ENCODE results near the gene ZFP3.
"Not testable (repeated sequence)": the region's sequence is repeated elsewhere in the genome, so short reads cannot be mapped to it uniquely, and the experiment has no call there.

ZFP3 gene

DNA sequence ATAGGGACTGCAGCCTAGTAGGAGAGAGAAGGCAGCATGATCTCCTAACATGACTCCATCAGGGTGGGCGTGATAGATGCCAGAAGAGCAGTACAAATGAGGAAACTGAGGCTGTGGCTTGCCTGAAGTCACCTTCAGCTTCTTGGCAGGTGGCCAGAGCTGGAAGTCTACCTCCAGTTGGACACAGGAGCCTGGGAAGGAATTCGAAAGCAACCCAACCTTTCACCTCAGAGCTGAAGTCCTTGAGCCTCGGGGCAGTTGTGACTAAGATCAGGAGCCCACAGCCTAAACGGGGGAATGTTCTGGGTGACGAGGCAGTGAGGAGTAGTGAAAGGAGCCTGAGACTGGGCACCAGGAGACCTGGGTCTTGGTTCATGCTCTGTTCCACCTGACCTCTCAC is 33.6 kb upstream of the ZFP3 start:
- no peaks in the 10 kb centered on the region for H3K27me3 ChIP-seq (ENCODE audit: insufficient read depth, low read length)
- no peaks in the 10 kb centered on the region for H3K36me3 ChIP-seq (ENCODE audit: insufficient read depth, low read length)
- no peak overlapping the region for H3K27ac ChIP-seq (ENCODE audit: low read depth, low read length)
- no peaks in the 10 kb centered on the region for H3K79me2 ChIP-seq (ENCODE audit: control insufficient read depth, insufficient read depth, low read length, unreplicated experiment)
- no peak overlapping the region for H3K4me3 ChIP-seq (ENCODE audit: low read depth, low read length)
- no peak overlapping the region for H2AFZ ChIP-seq (ENCODE audit: low read length, unreplicated experiment)
- no peaks in the 10 kb centered on the region for H3K4me1 ChIP-seq (ENCODE audit: control insufficient read depth, insufficient read depth, low read length, unreplicated experiment)

DNA sequence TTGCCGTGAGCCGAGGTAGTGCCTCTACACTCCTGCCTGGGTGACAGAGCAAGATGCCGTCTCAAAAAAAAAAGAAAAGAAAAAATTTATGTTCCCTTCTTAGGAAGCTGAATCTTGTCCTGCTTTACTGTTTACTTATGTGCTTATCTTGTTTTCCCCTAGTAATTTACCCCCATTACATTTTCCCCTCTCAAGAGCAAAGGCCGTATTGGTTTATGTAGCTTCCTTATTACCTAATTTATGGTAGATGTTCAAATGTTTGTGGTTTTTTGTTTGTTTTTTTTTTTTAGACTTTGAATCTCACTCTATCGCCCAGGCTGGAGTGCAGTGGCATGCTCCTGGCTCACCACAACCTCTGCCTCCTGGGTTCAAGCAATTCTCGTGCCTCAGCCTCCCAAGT is 32.8 kb upstream of the ZFP3 start:
- H3K4me1 ChIP-seq (ENCODE audit: control insufficient read depth, insufficient read depth, low read length, unreplicated experiment) = no peaks in the 10 kb centered on the region
- no peaks in the 10 kb centered on the region for H3K79me2 ChIP-seq (ENCODE audit: control insufficient read depth, insufficient read depth, low read length, unreplicated experiment)
- H3K27me3 ChIP-seq (ENCODE audit: insufficient read depth, low read length) = no peaks in the 10 kb centered on the region
- no peak overlapping the region for H2AFZ ChIP-seq (ENCODE audit: low read length, unreplicated experiment)
- H3K36me3 ChIP-seq (ENCODE audit: insufficient read depth, low read length) = no peaks in the 10 kb centered on the region
- no peak overlapping the region for H3K27ac ChIP-seq (ENCODE audit: low read depth, low read length)
- H3K4me3 ChIP-seq (ENCODE audit: low read depth, low read length) = no peak overlapping the region

DNA sequence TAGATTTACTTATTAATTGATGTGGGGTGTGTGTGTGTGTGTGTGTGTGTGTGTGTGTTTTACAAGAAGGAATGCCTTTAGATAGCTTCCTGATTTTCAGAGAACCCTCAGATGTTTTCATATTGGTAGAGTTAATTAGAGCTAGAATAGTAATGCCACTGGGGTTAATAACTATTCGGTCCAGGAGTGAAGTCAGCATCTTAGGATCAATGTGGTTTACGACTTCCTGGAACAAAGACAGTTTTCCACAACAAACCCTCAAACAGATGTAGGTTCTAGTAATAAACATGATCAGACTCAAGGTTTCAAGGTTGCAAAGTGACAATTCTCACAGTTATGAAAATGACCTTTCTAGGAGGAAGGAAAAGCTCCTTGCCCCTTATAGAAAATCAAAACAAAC is 30.8 kb upstream of the ZFP3 start:
- H3K27ac ChIP-seq (ENCODE audit: low read depth, low read length) = no peak overlapping the region
- no peak overlapping the region for H2AFZ ChIP-seq (ENCODE audit: low read length, unreplicated experiment)
- no peaks in the 10 kb centered on the region for H3K27me3 ChIP-seq (ENCODE audit: insufficient read depth, low read length)
- no peak overlapping the region for H3K4me3 ChIP-seq (ENCODE audit: low read depth, low read length)
- H3K79me2 ChIP-seq (ENCODE audit: control insufficient read depth, insufficient read depth, low read length, unreplicated experiment) = no peaks in the 10 kb centered on the region
- no peaks in the 10 kb centered on the region for H3K36me3 ChIP-seq (ENCODE audit: insufficient read depth, low read length)
- no peaks in the 10 kb centered on the region for H3K4me1 ChIP-seq (ENCODE audit: control insufficient read depth, insufficient read depth, low read length, unreplicated experiment)

- Histone ChIP-seq H3K27ac (ENCODE audit: low read depth, low read length) (no peak overlapping the region), H3K36me3 (ENCODE audit: insufficient read depth, low read length) (no peaks in the 10 kb centered on the region), H3K4me1 (ENCODE audit: control insufficient read depth, insufficient read depth, low read length, unreplicated experiment) (no peaks in the 10 kb centered on the region), H2AFZ (ENCODE audit: low read length, unreplicated experiment) (no peak overlapping the region), H3K27me3 (ENCODE audit: insufficient read depth, low read length) (no peaks in the 10 kb centered on the region), H3K4me3 (ENCODE audit: low read depth, low read length) (no peak overlapping the region), H3K79me2 (ENCODE audit: control insufficient read depth, insufficient read depth, low read length, unreplicated experiment) (no peaks in the 10 kb centered on the region)
Observed at GRCh38 chr17:5049314-5049841, 28.9 kb upstream of the ZFP3 start.

DNA sequence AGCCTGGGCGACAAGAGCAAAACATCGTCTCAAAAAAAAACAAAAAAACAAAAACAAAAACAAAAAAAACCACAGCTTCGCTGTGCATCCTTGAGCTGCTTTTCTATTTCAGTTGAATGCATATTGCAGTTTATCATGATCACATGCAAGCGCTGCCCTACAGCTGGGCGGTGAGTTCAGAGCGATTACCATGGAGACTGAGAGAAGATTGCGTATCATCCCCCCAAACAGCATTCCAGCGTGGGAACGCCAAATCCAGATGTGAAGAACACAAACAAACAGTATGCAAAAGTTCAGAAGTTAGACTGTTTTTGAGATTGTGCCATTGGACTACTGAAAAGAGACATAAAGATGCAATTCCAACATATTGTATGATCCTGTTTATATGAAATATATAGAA is 28.0 kb upstream of the ZFP3 start:
- Histone ChIP-seq H3K79me2 (ENCODE audit: control insufficient read depth, insufficient read depth, low read length, unreplicated experiment) (no peaks in the 10 kb centered on the region), H3K4me3 (ENCODE audit: low read depth, low read length) (no peak overlapping the region), H2AFZ (ENCODE audit: low read length, unreplicated experiment) (no peak overlapping the region), H3K27me3 (ENCODE audit: insufficient read depth, low read length) (no peaks in the 10 kb centered on the region), H3K4me1 (ENCODE audit: control insufficient read depth, insufficient read depth, low read length, unreplicated experiment) (no peaks in the 10 kb centered on the region), H3K36me3 (ENCODE audit: insufficient read depth, low read length) (no peaks in the 10 kb centered on the region), H3K27ac (ENCODE audit: low read depth, low read length) (no peak overlapping the region)

- Histone ChIP-seq H3K4me3 (ENCODE audit: low read depth, low read length) (no peak overlapping the region), H3K79me2 (ENCODE audit: control insufficient read depth, insufficient read depth, low read length, unreplicated experiment) (no peaks in the 10 kb centered on the region), H2AFZ (ENCODE audit: low read length, unreplicated experiment) (no peak overlapping the region), H3K27ac (ENCODE audit: low read depth, low read length) (no peak overlapping the region), H3K27me3 (ENCODE audit: insufficient read depth, low read length) (no peaks in the 10 kb centered on the region), H3K4me1 (ENCODE audit: control insufficient read depth, insufficient read depth, low read length, unreplicated experiment) (no peaks in the 10 kb centered on the region), H3K36me3 (ENCODE audit: insufficient read depth, low read length) (no peaks in the 10 kb centered on the region)
Observed at GRCh38 chr17:5055543-5055942, 22.7 kb upstream of the ZFP3 start.

DNA sequence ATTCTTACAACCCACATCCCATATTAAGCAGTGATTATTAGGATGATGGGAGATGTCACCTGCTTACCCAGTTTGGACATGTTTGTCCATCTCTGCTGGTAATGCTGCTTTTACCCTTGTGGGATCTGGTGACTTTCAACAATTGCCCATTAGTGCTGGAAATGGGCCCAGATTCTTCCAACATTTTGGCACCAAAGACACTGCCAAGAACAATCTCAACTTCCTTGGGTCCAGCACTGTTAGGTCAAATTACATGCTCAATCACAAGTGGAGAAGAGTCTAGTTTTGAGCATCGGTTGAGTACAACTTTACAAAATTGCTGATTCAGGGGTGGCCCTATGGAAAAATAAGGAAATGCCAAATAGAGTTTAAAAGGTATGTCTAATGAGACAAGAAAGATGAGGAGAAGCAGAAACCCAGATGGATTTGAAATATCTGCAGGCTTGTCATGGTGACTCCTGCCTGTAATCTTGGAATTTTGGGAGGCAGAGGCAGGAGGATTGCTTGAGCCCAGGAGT is 13.0 kb upstream of the ZFP3 start:
- no peak overlapping the region for H3K4me3 ChIP-seq (ENCODE audit: low read depth, low read length)
- no peaks in the 10 kb centered on the region for H3K79me2 ChIP-seq (ENCODE audit: control insufficient read depth, insufficient read depth, low read length, unreplicated experiment)
- H3K27me3 ChIP-seq (ENCODE audit: insufficient read depth, low read length) = no peaks in the 10 kb centered on the region
- H3K27ac ChIP-seq (ENCODE audit: low read depth, low read length) = no peak overlapping the region
- H2AFZ ChIP-seq (ENCODE audit: low read length, unreplicated experiment) = no peak overlapping the region
- H3K4me1 ChIP-seq (ENCODE audit: control insufficient read depth, insufficient read depth, low read length, unreplicated experiment) = no peaks in the 10 kb centered on the region
- no peaks in the 10 kb centered on the region for H3K36me3 ChIP-seq (ENCODE audit: insufficient read depth, low read length)

DNA sequence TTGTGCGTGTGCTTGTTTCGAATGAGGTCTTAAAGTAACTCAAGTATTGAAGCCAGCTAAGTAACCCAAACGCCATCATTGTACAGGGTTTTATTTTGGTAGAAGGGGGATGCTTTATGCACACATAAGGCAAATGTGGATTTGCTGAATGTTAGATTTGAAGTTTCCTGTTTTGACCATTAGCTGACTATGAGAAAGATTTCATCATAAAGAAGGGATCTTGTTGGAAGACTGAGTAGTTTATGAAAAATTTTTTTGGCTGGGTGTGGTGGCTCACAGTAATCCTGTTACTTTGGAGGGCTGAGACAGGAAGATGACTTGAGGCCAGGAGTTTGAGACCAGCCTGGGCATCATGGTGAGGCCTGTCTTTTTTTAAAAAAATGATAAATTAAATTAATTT is 10.0 kb upstream of the ZFP3 start:
- no peaks in the 10 kb centered on the region for H3K4me1 ChIP-seq (ENCODE audit: control insufficient read depth, insufficient read depth, low read length, unreplicated experiment)
- no peak overlapping the region for H2AFZ ChIP-seq (ENCODE audit: low read length, unreplicated experiment)
- H3K79me2 ChIP-seq (ENCODE audit: control insufficient read depth, insufficient read depth, low read length, unreplicated experiment) = no peaks in the 10 kb centered on the region
- H3K4me3 ChIP-seq (ENCODE audit: low read depth, low read length) = no peak overlapping the region
- H3K27me3 ChIP-seq (ENCODE audit: insufficient read depth, low read length) = no peaks in the 10 kb centered on the region
- H3K27ac ChIP-seq (ENCODE audit: low read depth, low read length) = no peak overlapping the region
- H3K36me3 ChIP-seq (ENCODE audit: insufficient read depth, low read length) = no peaks in the 10 kb centered on the region

GRCh38 chr17:5069724-5070123 is 8.5 kb upstream of the ZFP3 start:
- Histone ChIP-seq H3K27ac (ENCODE audit: low read depth, low read length) (no peak overlapping the region), H3K79me2 (ENCODE audit: control insufficient read depth, insufficient read depth, low read length, unreplicated experiment) (no peaks in the 10 kb centered on the region), H3K27me3 (ENCODE audit: insufficient read depth, low read length) (no peaks in the 10 kb centered on the region)

DNA sequence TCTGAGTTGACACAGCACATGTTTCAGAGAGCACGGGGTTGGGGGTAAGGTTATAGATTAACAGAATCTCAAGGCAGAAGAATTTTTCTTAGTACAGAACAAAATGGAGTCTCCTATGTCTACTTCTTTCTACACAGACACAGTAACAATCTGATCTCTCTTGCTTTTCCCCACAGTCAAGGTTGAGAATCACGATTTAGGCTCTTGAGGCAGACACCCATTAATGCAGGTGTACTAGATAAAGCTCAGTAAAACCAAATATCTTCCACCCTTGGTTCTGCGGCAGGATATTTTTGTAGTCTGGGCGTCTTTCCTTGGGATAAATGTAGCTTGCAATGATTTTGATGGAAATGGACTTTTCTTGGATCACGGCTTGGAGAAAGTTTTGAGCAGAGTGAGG is 2.8 kb upstream of the ZFP3 start:
- not testable (repeated sequence) for H2AFZ ChIP-seq (ENCODE audit: low read length, unreplicated experiment); H3K36me3 ChIP-seq (ENCODE audit: insufficient read depth, low read length); H3K27me3 ChIP-seq (ENCODE audit: insufficient read depth, low read length); H3K4me3 ChIP-seq (ENCODE audit: low read depth, low read length); H3K4me1 ChIP-seq (ENCODE audit: control insufficient read depth, insufficient read depth, low read length, unreplicated experiment); H3K27ac ChIP-seq (ENCODE audit: low read depth, low read length)
- H3K79me2 ChIP-seq (ENCODE audit: control insufficient read depth, insufficient read depth, low read length, unreplicated experiment) = peaks cover 10% of the 10 kb centered on the region

More at GRCh38 chr17:5069724-5070123, 8.5 kb upstream of the ZFP3 start:
- H3K4me1 ChIP-seq (ENCODE audit: control insufficient read depth, insufficient read depth, low read length, unreplicated experiment) = no peaks in the 10 kb centered on the region
- no peaks in the 10 kb centered on the region for H3K36me3 ChIP-seq (ENCODE audit: insufficient read depth, low read length)
- no peak overlapping the region for H3K4me3 ChIP-seq (ENCODE audit: low read depth, low read length)
- H2AFZ ChIP-seq (ENCODE audit: low read length, unreplicated experiment) = no peak overlapping the region

GRCh38 chr17:5077275-5077674 is 992 bp upstream of the ZFP3 start:
- not testable (repeated sequence) for H3K27me3 ChIP-seq (ENCODE audit: insufficient read depth, low read length); H3K36me3 ChIP-seq (ENCODE audit: insufficient read depth, low read length); H3K27ac ChIP-seq (ENCODE audit: low read depth, low read length); H3K4me1 ChIP-seq (ENCODE audit: control insufficient read depth, insufficient read depth, low read length, unreplicated experiment)
- H3K79me2 ChIP-seq (ENCODE audit: control insufficient read depth, insufficient read depth, low read length, unreplicated experiment) = peaks cover 10% of the 10 kb centered on the region
- peak overlapping the region; percentile 93 for H3K4me3 ChIP-seq (ENCODE audit: low read depth, low read length)
- peak overlapping the region; percentile 92 for H2AFZ ChIP-seq (ENCODE audit: low read length, unreplicated experiment)
